GM12892 (cell line): ENCODE data around the gene CDCP2.

ENCODE experiments used
- POLR2A ChIP-seq: IDR thresholded peaks from 2 replicates; pipeline ENCODE4 v1.6.1; 2011; ENCODE audit warnings: low read depth, low read length, control low read depth
- TAF1 ChIP-seq: IDR thresholded peaks from 2 replicates; pipeline ENCODE4 v1.6.1; 2011; ENCODE audit warnings: low read depth, mild to moderate bottlenecking, control low read depth, low read length, borderline replicate concordance

GRCh38 chr1:54157401-54157800 lies 4.6 kb upstream of the CDCP2 start:
- TF ChIP-seq POLR2A (no peak), TAF1 (no peak)
